Right atrium auricular region (tissue), 2 donors: ENCODE data around the gene MED15. TPM values are rescaled to one million over a fixed set of nuclear protein-coding genes. Genes with fewer than 3 reads are reported as not detected.

Experiments used
- DNase-seq: peaks from one replicate; pipeline ENCODE4 v3.0.0-alpha.2; 2019; ENCODE audit warnings: low spot score
- H3K27ac ChIP-seq, 2 donors: fragments of 200-600 bp; sonication (generic); 1 replicate in 1 of 2; 2 replicates in 1 of 2; pipeline ENCODE4 v1.5.1; 2016 to 2019
- H3K27me3 ChIP-seq, 2 donors: fragments of 200-600 bp; sonication (generic); one replicate each; pipeline versions ENCODE4 v1.5.1 to v1.6.0; 2017 to 2019
- H3K36me3 ChIP-seq: fragments of 200-600 bp; sonication (generic); one replicate; pipeline ENCODE4 v1.5.1; 2016
- H3K4me1 ChIP-seq, 2 donors: fragments of 200-600 bp; sonication (generic); one replicate each; pipeline versions ENCODE4 v1.5.1 to v1.6.0; 2017 to 2019
- H3K4me3 ChIP-seq, 2 donors: fragments of 200-600 bp; sonication (generic); 1 replicate in 1 of 2; 2 replicates in 1 of 2; pipeline ENCODE4 v1.5.1; 2017 to 2019; ENCODE audit warnings: mild to moderate bottlenecking in 1 of 2, moderate library complexity in 1 of 2
- H3K9me3 ChIP-seq, 2 donors: fragments of 200-600 bp; sonication (generic); one replicate each; pipeline ENCODE4 v1.5.1; 2019
- CTCF ChIP-seq, 2 donors: fragments of 200-600 bp; sonication (generic); IDR thresholded peaks; one replicate each; pipeline ENCODE4 v1.5.1; 2019; ENCODE audit warnings: antibody characterized with exemption in 2 of 2
- total RNA-seq, 2 donors: library from RNA; depleted of rRNA; stranded (reverse); fragments of >200 nt; gene quantifications; one replicate each; pipeline ENCODE4 v1.1.0, GENCODE V29; 2016

Gene MED15
- total RNA-seq, 2 donors from 2014 or later: 18.8 to 40.6 TPM

DNA sequence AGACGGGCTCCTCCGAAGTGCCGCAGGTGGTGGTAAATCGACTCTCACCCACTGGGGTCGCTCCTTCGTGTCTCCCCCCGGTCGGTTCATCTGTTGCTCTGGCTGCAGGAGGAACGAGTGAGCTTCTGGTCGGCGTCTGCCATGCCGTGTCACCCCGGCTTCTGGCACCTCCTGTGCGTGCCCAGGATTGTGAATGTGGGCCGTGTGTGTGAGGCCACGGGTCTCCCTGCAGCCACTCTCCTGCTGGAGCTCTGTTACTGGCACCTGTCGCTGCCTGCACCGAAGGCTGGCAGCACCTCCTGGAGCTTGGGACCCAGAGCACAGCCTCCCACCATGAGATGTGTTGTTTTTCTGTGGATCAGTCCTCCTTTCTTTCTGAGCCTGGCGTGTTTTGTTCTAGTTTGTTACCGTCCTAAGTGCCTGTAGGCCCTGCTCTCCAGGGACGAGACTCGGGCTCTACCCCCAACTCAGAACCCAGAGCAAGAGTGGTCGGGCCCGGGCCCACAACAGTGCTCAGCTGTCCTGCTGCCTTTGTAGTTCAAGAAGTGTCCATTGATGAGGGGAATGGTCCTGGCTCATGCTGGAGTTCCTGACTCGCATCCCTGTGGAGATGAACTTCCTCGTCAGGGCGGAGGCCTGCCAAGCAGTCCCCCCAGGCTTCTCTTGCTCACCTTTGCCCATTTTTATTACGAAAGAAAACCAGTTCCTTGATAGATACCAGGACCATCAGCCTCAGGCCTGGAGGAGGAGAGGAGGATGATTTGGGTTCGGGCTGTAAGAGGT, 66.6 kb downstream of the MED15 start:
- Histone ChIP-seq H3K4me3 (no peak overlapping the region), H3K4me1 (peaks cover 0 to 36% of the 10 kb centered on the region in 2 donors), H3K9me3 (no peaks in the 10 kb centered on the region), H3K36me3 (peaks cover 67% of the 10 kb centered on the region), H3K27me3 (no peaks in the 10 kb centered on the region), H3K27ac (no peak overlapping the region)
- TF ChIP-seq CTCF (IDR thresholded peaks at IDR 0.05): no peak
- DNase-seq: no peak

- H3K27me3 ChIP-seq: no peaks in the 10 kb centered on the region
- no peak overlapping the region for H3K4me3 ChIP-seq
- H3K36me3 ChIP-seq: peaks cover 60% of the 10 kb centered on the region
- peaks cover 0 to 32% of the 10 kb centered on the region in 2 donors for H3K4me1 ChIP-seq
- H3K9me3 ChIP-seq: no peaks in the 10 kb centered on the region
- TF ChIP-seq CTCF (IDR thresholded peaks at IDR 0.05): no peak
- no peak overlapping the region for H3K27ac ChIP-seq
- DNase-seq: no peak
Measured at GRCh38 chr22:20574920-20575353, 67.5 kb downstream of the MED15 start.

- no peak overlapping the region for H3K27ac ChIP-seq
- peaks cover 0 to 32% of the 10 kb centered on the region in 2 donors for H3K4me1 ChIP-seq
- no peak overlapping the region for H3K4me3 ChIP-seq
- no peak for TF ChIP-seq CTCF (IDR thresholded peaks at IDR 0.05)
- no peaks in the 10 kb centered on the region for H3K27me3 ChIP-seq
- no peak for DNase-seq
- peaks cover 59% of the 10 kb centered on the region for H3K36me3 ChIP-seq
- no peaks in the 10 kb centered on the region for H3K9me3 ChIP-seq
Measured at GRCh38 chr22:20575724-20576444, 68.5 kb downstream of the MED15 start.

DNA sequence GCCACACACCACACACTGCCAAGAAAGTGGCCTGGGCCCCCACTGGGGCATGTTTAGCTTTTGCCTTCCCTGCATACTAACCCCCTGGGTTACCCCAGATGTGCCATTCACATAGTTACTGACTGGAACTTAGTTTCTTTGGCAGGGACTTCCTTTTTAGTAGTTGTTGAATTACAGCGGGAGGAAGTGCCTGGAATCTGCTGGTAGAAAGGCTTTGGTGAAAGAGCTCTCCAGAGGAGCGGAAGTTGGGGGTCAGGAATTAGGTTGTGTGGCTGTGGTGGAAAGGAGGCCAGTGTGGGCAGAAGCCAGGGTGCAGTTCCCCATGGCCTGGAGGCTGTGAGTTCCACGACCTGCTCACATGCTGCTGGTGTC, 69.0 kb downstream of the MED15 start:
- Histone ChIP-seq H3K4me1 (peaks cover 0 to 32% of the 10 kb centered on the region in 2 donors), H3K27me3 (no peaks in the 10 kb centered on the region), H3K4me3 (no peak overlapping the region), H3K9me3 (no peaks in the 10 kb centered on the region), H3K27ac (no peak overlapping the region), H3K36me3 (peaks cover 54% of the 10 kb centered on the region)
- TF ChIP-seq CTCF (IDR thresholded peaks at IDR 0.05): no peak
- DNase-seq: no peak

GRCh38 chr22:20577045-20577444, 69.6 kb downstream of the MED15 start:
- Histone ChIP-seq H3K27ac (no peak overlapping the region), H3K4me1 (peaks cover 0 to 32% of the 10 kb centered on the region in 2 donors), H3K4me3 (no peak overlapping the region), H3K27me3 (no peaks in the 10 kb centered on the region), H3K9me3 (no peaks in the 10 kb centered on the region), H3K36me3 (peaks cover 48% of the 10 kb centered on the region)
- no peak for TF ChIP-seq CTCF (IDR thresholded peaks at IDR 0.05)
- no peak for DNase-seq
